Thoracic aorta (tissue), 2 donors: ENCODE measurements around the gene DYNC1I1. TPM values are rescaled to one million over a fixed set of nuclear protein-coding genes. Genes with fewer than 3 reads are reported as not detected.

Experiments
- ATAC-seq: fragments of 150-250 bp; one replicate; pipeline ENCODE4 v1.8.0; 2017; ENCODE audit warnings: low read depth; ENCODE audit not compliant: insufficient number of reproducible peaks, low FRiP score
- DNase-seq: peaks from one replicate; pipeline ENCODE4 v3.0.0-alpha.2; 2020; ENCODE audit warnings: low spot score
- H3K27ac ChIP-seq, 2 donors: fragments of 200-600 bp; sonication (generic); 1 replicate in 1 of 2; 2 replicates in 1 of 2; pipeline ENCODE4 v1.5.1; 2016; ENCODE audit warnings: mild to moderate bottlenecking in 2 of 2, moderate library complexity in 2 of 2
- H3K27me3 ChIP-seq: fragments of 200-600 bp; sonication (generic); replicated peaks from 2 replicates; pipeline ENCODE4 v1.6.0; 2016; ENCODE audit warnings: mild to moderate bottlenecking; ENCODE audit not compliant: insufficient read depth
- H3K36me3 ChIP-seq: fragments of 200-600 bp; sonication (generic); one replicate; pipeline ENCODE4 v1.5.1; 2016
- H3K4me1 ChIP-seq, 2 donors: fragments of 200-600 bp; sonication (generic); 1 replicate in 1 of 2; 2 replicates in 1 of 2; pipeline versions ENCODE4 v1.5.1 to v1.6.0; 2016; ENCODE audit warnings: low read depth in 2 of 2, mild to moderate bottlenecking in 1 of 2; ENCODE audit not compliant: control insufficient read depth in 1 of 2
- H3K4me3 ChIP-seq: fragments of 200-600 bp; sonication (generic); 2 replicates; pipeline ENCODE4 v1.5.1; 2016; ENCODE audit warnings: mild to moderate bottlenecking
- H3K9me3 ChIP-seq: fragments of 200-600 bp; sonication (generic); 2 replicates; pipeline ENCODE4 v1.5.1; 2016
- total RNA-seq, 2 donors: library from RNA; depleted of rRNA; stranded (reverse); fragments of >200 nt; gene quantifications; one replicate each; pipeline versions ENCODE4 v1.1.0 to v1.2.3, GENCODE V29; 2016
- TF ChIP-seq, protein P1 (sequence below): fragments of 200-600 bp; sonication (generic); IDR thresholded peaks from one replicate; pipeline ENCODE4 v1.5.1; 2019; ENCODE audit warnings: antibody characterized with exemption

Gene DYNC1I1
- total RNA-seq, 2 donors from 2014 or later, result 24.6 to 69.1 TPM

- Histone ChIP-seq H3K27ac (no peak overlapping the region), H3K9me3 (no peaks in the 10 kb centered on the region), H3K4me1 (peaks cover 0 to 7% of the 10 kb centered on the region in 2 donors), H3K36me3 (no peaks in the 10 kb centered on the region), H3K4me3 (no peak overlapping the region), H3K27me3 (no peaks in the 10 kb centered on the region)
- ATAC-seq (no peak), DNase-seq (no peak)
- TF ChIP-seq, protein P1, sequence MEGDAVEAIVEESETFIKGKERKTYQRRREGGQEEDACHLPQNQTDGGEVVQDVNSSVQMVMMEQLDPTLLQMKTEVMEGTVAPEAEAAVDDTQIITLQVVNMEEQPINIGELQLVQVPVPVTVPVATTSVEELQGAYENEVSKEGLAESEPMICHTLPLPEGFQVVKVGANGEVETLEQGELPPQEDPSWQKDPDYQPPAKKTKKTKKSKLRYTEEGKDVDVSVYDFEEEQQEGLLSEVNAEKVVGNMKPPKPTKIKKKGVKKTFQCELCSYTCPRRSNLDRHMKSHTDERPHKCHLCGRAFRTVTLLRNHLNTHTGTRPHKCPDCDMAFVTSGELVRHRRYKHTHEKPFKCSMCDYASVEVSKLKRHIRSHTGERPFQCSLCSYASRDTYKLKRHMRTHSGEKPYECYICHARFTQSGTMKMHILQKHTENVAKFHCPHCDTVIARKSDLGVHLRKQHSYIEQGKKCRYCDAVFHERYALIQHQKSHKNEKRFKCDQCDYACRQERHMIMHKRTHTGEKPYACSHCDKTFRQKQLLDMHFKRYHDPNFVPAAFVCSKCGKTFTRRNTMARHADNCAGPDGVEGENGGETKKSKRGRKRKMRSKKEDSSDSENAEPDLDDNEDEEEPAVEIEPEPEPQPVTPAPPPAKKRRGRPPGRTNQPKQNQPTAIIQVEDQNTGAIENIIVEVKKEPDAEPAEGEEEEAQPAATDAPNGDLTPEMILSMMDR, result no peak
These were observed 74.7 kb downstream of the DYNC1I1 start for GRCh38 chr7:95847061-95847460.

- ATAC-seq, result no peak
These were observed 87.1 kb downstream of the DYNC1I1 start for GRCh38 chr7:95859429-95859828.

GRCh38 chr7:95861041-95861440, 88.7 kb downstream of the DYNC1I1 start:
- H3K27me3 ChIP-seq, result no peaks in the 10 kb centered on the region
- ATAC-seq (no peak), DNase-seq (no peak)
- no peak overlapping the region for H3K27ac ChIP-seq
- no peaks in the 10 kb centered on the region for H3K9me3 ChIP-seq
- H3K4me1 ChIP-seq, result peaks cover 15 to 29% of the 10 kb centered on the region in 2 donors
- no peak overlapping the region for H3K4me3 ChIP-seq
- TF ChIP-seq, protein P1, result no peak
- no peaks in the 10 kb centered on the region for H3K36me3 ChIP-seq

More at GRCh38 chr7:95859429-95859828, 87.1 kb downstream of the DYNC1I1 start:
- no peaks in the 10 kb centered on the region for H3K27me3 ChIP-seq
- H3K4me3 ChIP-seq, result no peak overlapping the region
- H3K36me3 ChIP-seq, result no peaks in the 10 kb centered on the region
- no peaks in the 10 kb centered on the region for H3K9me3 ChIP-seq
- TF ChIP-seq, protein P1, result no peak
- H3K27ac ChIP-seq, result no peak overlapping the region
- DNase-seq, result no peak
- H3K4me1 ChIP-seq, result peaks cover 12 to 24% of the 10 kb centered on the region in 2 donors

- TF ChIP-seq, protein P1, result no peak
- Histone ChIP-seq H3K4me1 (peaks cover 15 to 29% of the 10 kb centered on the region in 2 donors), H3K27ac (peak overlapping the region; percentile 60 to 74), H3K9me3 (no peaks in the 10 kb centered on the region), H3K27me3 (no peaks in the 10 kb centered on the region), H3K36me3 (no peaks in the 10 kb centered on the region), H3K4me3 (no peak overlapping the region)
- peak; percentile 56 for ATAC-seq
- DNase-seq, result no peak
These were observed 91.3 kb downstream of the DYNC1I1 start for GRCh38 chr7:95863623-95864022.

DNA sequence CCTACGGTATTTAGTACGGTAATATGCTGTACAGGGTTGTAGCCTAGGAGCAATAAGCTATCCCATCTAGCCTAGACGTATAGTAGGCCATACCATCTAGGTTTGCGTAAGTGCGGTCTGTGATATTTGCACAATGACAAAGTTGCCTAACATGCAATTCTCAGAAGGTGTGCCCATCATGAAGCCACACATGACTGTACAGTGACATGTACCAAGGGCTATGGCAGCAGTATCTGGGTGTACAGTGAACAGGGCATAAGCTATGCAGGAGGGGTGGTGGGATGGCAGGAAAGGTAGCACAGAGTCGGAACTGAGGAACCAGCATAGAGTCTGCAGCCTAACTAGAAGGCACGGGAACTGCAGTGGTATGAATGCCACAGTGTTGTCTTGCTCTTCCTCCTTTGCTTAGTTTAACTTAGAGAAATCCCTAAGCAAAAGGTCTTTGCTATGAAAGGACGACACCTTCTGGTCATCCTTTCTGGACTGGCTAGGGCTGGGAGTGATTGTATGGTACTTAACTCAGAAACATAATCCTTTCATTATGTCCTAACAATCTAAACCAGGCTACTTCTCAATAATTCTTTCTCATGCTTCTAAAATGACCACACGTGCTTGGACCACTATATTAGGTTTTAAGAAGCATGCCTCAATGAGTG, 93.5 kb downstream of the DYNC1I1 start:
- no peak for DNase-seq
- TF ChIP-seq, protein P1, result no peak
- Histone ChIP-seq H3K27me3 (no peaks in the 10 kb centered on the region), H3K4me3 (no peak overlapping the region), H3K27ac (no peak overlapping the region), H3K9me3 (no peaks in the 10 kb centered on the region), H3K36me3 (no peaks in the 10 kb centered on the region), H3K4me1 (peaks cover 15 to 39% of the 10 kb centered on the region in 2 donors)
- ATAC-seq, result no peak
